ENCODE data around the gene CST11.
A peak's percentile ranks its signal among the peaks of the same experiment; 100 is the strongest.

CST11 gene

DNA sequence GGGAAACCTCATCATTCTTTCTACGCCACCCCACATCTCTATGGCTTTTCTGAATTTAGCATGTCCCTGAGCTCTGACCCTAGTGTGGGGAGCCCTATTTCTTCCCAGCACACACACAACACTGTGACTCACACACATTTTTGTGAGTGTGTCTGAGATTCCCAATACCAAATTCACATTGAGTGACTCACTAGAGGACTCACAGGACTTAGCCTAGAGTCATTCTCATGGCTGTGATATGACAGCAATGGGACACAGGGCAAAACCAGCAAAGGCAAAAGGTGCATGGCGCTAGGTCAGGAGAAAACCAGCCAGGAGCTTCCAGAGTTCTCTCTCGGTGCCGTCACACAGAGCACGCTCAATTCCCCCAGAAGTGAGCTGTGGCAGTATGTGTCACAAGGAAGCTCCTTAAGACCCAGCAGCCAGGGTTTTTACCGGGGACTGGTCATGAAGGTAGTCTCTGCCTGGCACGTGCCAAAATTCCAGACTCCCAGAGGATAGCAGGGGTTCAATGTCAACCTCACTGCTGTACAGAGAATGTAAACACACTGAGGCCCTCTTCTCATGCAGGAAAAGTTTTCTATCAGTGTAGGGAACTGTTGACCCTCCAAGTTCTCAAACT lies 7.0 kb downstream of the CST11 start:
- peak; percentile 18 for DNase-seq (ENCODE audit: low read depth)
- H3K4me3 ChIP-seq (ENCODE audit: low read length), result no peak overlapping the region
- no peak for TF ChIP-seq CTCF (conservative IDR thresholded peaks at IDR 0.05; ENCODE audit: low read depth, low read length)

- no peak for DNase-seq (ENCODE audit: low read depth)
- no peak overlapping the region for H3K4me3 ChIP-seq (ENCODE audit: low read length)
- TF ChIP-seq CTCF (conservative IDR thresholded peaks at IDR 0.05; ENCODE audit: low read depth, low read length), result no peak
Observed at GRCh38 chr20:23444859-23445258, 7.8 kb downstream of the CST11 start.

GRCh38 chr20:23442436-23442835 lies 10.2 kb downstream of the CST11 start:
- DNase-seq (ENCODE audit: low read depth), result no peak
- no peak for TF ChIP-seq CTCF (conservative IDR thresholded peaks at IDR 0.05; ENCODE audit: low read depth, low read length)
- H3K4me3 ChIP-seq (ENCODE audit: low read length), result no peak overlapping the region

DNA sequence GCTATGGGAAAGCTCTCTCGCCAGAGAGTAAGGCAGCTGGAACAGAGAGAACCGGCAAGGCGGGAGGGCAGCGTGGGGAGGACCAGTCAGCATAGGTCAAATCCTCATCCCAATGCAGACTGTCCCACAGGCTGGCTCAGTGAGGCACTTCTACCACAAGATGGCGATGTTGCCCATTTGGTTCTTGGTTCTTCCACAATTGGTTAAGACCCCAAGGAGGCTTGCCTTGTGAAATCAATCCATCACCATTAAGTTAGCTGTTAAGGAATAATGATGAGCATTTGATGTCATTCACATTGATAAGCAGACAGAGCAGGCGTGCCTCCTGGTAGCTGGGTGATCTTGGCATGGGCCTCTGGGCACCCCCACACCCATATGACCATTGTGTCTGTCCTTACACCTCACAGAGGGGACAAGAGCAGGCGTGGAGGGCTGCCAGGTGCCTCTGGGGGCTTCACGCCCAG lies 10.8 kb downstream of the CST11 start:
- no peak overlapping the region for H3K4me3 ChIP-seq (ENCODE audit: low read length)
- DNase-seq (ENCODE audit: low read depth), result no peak
- peak; percentile 98 for TF ChIP-seq CTCF (conservative IDR thresholded peaks at IDR 0.05; ENCODE audit: low read depth, low read length)

- H3K4me3 ChIP-seq (ENCODE audit: low read length), result no peak overlapping the region
- no peak for DNase-seq (ENCODE audit: low read depth)
- no peak for TF ChIP-seq CTCF (conservative IDR thresholded peaks at IDR 0.05; ENCODE audit: low read depth, low read length)
Observed at GRCh38 chr20:23440004-23440403, 12.7 kb downstream of the CST11 start.

DNA sequence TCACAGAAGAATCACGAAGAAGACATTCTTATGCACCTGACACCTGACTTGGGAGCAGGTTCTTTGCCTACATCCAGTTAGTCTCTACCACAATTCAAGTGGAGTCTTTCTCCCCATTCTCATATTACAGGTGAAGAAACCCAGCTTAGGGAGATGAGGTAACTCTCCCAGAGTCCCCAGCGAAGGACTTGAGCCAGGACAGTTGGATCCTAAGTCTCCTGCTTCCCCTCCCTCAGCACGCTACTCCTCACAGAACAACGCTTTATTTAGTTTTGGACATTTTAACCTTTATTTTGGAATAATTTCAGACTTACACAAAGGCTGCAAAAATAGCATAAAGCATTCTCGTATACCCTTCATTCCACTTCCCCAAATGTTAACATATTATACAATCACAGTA lies 14.0 kb downstream of the CST11 start:
- no peak overlapping the region for H3K4me3 ChIP-seq (ENCODE audit: low read length)
- TF ChIP-seq CTCF (conservative IDR thresholded peaks at IDR 0.05; ENCODE audit: low read depth, low read length), result no peak
- no peak for DNase-seq (ENCODE audit: low read depth)

GRCh38 chr20:23437126-23437899 lies 15.4 kb downstream of the CST11 start:
- no peak for DNase-seq (ENCODE audit: low read depth)
- H3K4me3 ChIP-seq (ENCODE audit: low read length), result no peak overlapping the region
- TF ChIP-seq CTCF (conservative IDR thresholded peaks at IDR 0.05; ENCODE audit: low read depth, low read length), result no peak

All from retinal pigment epithelial cell (primary cell).